ENCODE measurements around the gene IFT81.
"Not testable (repeated sequence)": the region's sequence is repeated elsewhere in the genome, so short reads cannot be mapped to it uniquely, and the experiment has no call there.

IFT81 gene

DNA sequence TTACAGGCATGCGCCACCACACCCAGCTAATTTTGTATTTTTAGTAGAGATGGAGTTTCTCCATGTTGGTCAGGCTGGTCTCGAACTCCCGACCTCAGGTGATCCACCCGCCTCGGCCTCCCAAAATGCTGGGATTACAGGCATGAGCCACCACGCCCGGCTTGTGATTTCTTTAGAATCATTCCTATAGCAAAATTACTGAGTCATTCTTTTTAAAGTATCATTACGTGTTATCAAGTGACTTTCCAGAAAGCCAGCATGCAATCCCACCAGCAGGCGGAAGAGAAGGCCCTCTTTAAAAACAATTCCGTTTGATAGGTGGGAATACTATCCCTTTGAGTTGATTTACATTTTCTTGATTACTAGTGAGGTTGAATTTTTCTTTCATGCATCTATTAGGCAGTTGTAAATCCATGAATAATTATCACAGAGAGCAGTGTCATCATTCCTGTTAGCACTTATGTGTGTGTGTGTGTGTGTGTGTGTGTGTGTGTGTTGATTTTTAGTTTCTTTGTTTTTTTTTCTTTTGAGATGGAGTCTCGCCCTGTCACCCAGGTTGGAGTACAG is 131.8 kb downstream of the IFT81 start:
- not testable (repeated sequence) for H3K36me3 ChIP-seq (ENCODE audit: control insufficient read depth, insufficient read depth, low read length); H3K27me3 ChIP-seq (ENCODE audit: control insufficient read depth, insufficient read depth, low read length); H3K9ac ChIP-seq (ENCODE audit: low read depth, low read length); H3K9me3 ChIP-seq (ENCODE audit: control insufficient read depth, insufficient read depth, low read length); H3K4me3 ChIP-seq (ENCODE audit: low read depth, low read length); H3K4me1 ChIP-seq (ENCODE audit: control insufficient read depth, insufficient read depth, low read length)

DNA sequence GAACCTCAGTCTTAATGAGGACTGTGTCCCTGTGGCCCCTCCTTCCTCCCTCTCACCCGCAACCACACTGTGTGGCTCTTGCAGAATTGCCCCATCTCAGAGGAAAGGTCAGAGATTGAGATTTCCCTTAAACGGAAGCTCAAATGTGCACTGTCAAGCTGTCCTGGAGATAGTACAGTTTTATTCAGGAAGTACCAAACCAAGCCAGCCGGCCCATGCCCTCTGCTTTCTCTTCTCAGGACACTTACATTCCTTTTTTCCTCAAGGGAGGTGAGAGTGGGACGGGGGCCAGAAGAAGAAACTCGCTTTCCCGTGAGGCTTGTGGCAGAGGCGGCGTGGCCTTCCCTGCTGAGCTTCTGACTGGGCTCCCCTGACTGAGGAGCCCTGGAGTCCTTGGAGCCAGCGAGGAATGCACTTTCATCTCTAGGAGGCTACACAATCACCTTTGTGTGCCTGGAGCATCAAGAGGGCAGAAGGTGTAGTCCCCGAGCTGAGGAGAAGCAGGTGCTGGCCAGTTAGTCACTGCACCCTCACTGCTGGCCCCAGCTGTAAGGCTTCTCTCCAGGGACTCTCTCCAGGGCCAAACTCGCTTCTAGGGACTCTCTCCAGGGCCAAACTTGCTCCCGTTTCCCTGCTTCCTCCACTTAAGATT is 132.7 kb downstream of the IFT81 start:
- H3K9ac ChIP-seq (ENCODE audit: low read depth, low read length), result no peak overlapping the region
- H3K4me3 ChIP-seq (ENCODE audit: low read depth, low read length), result no peak overlapping the region
- no peaks in the 10 kb centered on the region for H3K36me3 ChIP-seq (ENCODE audit: control insufficient read depth, insufficient read depth, low read length)
- no peaks in the 10 kb centered on the region for H3K4me1 ChIP-seq (ENCODE audit: control insufficient read depth, insufficient read depth, low read length)
- H3K9me3 ChIP-seq (ENCODE audit: control insufficient read depth, insufficient read depth, low read length), result no peaks in the 10 kb centered on the region
- no peaks in the 10 kb centered on the region for H3K27me3 ChIP-seq (ENCODE audit: control insufficient read depth, insufficient read depth, low read length)

DNA sequence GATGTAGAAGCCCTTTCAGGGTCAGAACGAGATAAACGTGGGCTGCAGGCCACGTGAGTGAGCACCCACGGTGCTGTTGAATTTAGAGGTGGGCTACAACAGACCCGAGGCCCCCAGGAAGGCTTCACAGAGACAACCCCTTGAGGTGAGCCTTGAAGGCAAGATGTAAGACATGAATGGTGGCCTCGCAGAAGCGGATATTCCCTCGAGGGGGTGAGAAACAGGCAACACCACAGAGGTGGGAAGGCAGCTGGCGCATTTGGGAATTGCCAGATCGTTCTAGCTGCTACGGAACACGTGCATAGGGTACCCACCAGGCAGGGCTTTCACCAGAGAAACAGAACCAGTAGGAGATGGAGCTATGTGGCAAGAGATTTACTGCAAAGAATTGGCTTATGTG is 134.3 kb downstream of the IFT81 start:
- no peaks in the 10 kb centered on the region for H3K36me3 ChIP-seq (ENCODE audit: control insufficient read depth, insufficient read depth, low read length)
- H3K9me3 ChIP-seq (ENCODE audit: control insufficient read depth, insufficient read depth, low read length), result no peaks in the 10 kb centered on the region
- H3K27me3 ChIP-seq (ENCODE audit: control insufficient read depth, insufficient read depth, low read length), result no peaks in the 10 kb centered on the region
- H3K4me3 ChIP-seq (ENCODE audit: low read depth, low read length), result no peak overlapping the region
- no peaks in the 10 kb centered on the region for H3K4me1 ChIP-seq (ENCODE audit: control insufficient read depth, insufficient read depth, low read length)
- no peak overlapping the region for H3K9ac ChIP-seq (ENCODE audit: low read depth, low read length)

DNA sequence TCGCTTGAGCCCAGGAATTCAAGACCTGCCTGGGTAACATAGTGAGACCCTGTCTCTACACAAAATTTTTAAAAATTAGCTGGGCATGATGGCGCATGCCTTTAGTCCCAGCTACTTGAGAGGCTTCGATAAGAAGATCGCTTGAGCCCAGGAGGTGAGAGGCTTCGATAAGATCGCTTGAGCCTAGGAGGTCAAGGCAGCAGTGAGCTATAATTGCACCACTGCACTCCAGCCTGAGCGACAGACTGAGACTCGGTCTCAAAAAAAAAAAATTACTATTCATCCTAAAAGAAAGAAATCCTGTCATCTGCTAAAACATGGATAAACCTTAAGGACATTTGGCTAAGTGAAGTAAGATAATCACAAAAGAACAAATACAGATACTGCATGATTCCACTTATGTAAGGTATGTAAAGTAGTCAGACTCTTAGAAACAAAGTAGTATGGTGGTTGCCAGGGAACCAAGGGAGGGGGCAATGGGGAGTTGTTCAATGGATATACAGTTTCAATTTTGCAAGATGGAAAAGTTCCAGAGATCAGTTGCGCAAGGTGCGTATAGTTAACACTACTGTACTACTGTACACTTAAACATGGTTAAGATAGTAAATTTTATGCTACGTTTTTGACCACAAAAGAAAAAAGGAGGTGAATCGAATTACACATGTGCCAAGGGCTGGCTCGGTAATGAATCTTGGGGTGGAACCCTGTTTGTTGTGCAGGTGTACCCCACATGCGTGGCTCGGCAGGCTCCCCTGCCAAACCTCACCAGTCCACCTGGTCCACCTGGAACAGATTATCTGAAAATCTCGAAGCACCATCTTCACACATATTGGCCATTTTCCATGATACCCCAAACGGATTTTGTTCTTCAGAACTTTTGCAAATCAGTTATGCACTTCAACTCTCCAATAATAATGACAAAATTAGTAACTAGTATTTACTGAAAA is 138.6 kb downstream of the IFT81 start:
- Histone ChIP-seq H3K36me3 (ENCODE audit: control insufficient read depth, insufficient read depth, low read length) (no peaks in the 10 kb centered on the region), H3K4me1 (ENCODE audit: control insufficient read depth, insufficient read depth, low read length) (no peaks in the 10 kb centered on the region), H3K9me3 (ENCODE audit: control insufficient read depth, insufficient read depth, low read length) (no peaks in the 10 kb centered on the region), H3K9ac (ENCODE audit: low read depth, low read length) (no peak overlapping the region), H3K27me3 (ENCODE audit: control insufficient read depth, insufficient read depth, low read length) (no peaks in the 10 kb centered on the region), H3K4me3 (ENCODE audit: low read depth, low read length) (no peak overlapping the region)

GRCh38 chr12:110266381-110266960 is 142.3 kb downstream of the IFT81 start:
- Histone ChIP-seq H3K27me3 (ENCODE audit: control insufficient read depth, insufficient read depth, low read length) (no peaks in the 10 kb centered on the region), H3K4me3 (ENCODE audit: low read depth, low read length) (no peak overlapping the region), H3K36me3 (ENCODE audit: control insufficient read depth, insufficient read depth, low read length) (no peaks in the 10 kb centered on the region), H3K4me1 (ENCODE audit: control insufficient read depth, insufficient read depth, low read length) (peaks cover 19% of the 10 kb centered on the region), H3K9ac (ENCODE audit: low read depth, low read length) (no peak overlapping the region), H3K9me3 (ENCODE audit: control insufficient read depth, insufficient read depth, low read length) (no peaks in the 10 kb centered on the region)

- Histone ChIP-seq H3K4me1 (ENCODE audit: control insufficient read depth, insufficient read depth, low read length) (peaks cover 19% of the 10 kb centered on the region), H3K4me3 (ENCODE audit: low read depth, low read length) (no peak overlapping the region), H3K9ac (ENCODE audit: low read depth, low read length) (no peak overlapping the region)
Measured at GRCh38 chr12:110266980-110267620, 142.9 kb downstream of the IFT81 start.

More at GRCh38 chr12:110266980-110267620, 142.9 kb downstream of the IFT81 start:
- H3K27me3 ChIP-seq (ENCODE audit: control insufficient read depth, insufficient read depth, low read length), result no peaks in the 10 kb centered on the region
- H3K36me3 ChIP-seq (ENCODE audit: control insufficient read depth, insufficient read depth, low read length), result no peaks in the 10 kb centered on the region
- no peaks in the 10 kb centered on the region for H3K9me3 ChIP-seq (ENCODE audit: control insufficient read depth, insufficient read depth, low read length)
